Measurements from ENCODE around the gene SIRT5.

The SIRT5 gene

DNA sequence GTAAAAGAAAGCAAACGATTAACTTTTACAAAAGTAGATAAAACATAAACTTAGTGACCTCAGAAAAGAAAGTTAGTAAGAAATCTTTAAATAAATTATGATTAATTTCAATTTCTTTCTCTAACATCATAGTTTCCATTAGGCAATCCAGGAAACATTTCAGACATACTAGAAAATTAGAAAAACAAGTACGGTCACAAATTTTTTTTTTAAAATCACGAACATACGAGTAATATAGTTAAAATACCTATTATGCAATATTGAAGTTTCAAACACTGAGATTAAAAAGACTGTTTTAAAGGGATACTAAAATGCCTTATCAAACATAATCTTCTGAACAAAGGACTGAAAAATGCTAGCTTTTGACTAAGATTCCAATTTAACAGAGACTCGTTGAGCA lies 66.9 kb downstream of the SIRT5 start:
- DNase-seq, result no peak

DNA sequence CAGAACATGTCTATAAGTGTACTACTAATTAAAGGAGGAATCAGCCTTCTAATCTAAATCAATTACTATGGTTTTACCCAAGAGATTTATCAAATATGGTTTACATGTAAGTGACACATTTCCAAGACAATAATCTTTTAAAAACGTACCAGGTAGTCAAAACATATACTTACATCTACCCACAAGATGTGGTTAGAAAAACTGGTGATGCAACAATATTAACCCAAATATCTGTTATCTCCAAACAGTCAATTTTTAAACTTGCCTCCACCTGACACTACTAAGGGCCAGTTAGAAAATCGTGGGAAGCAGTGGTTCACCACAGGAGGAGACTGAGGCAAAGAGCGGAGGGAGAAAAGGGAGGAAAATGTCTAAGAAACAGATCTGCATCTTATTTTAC lies 68.7 kb downstream of the SIRT5 start:
- no peak for DNase-seq

GRCh38 chr6:13648850-13649249 lies 74.4 kb downstream of the SIRT5 start:
- peak; percentile 95 for DNase-seq

- DNase-seq, result no peak
Measured at GRCh38 chr6:13649393-13649792, 75.0 kb downstream of the SIRT5 start.

- no peak for DNase-seq
Measured at GRCh38 chr6:13653296-13653695, 78.9 kb downstream of the SIRT5 start.

DNA sequence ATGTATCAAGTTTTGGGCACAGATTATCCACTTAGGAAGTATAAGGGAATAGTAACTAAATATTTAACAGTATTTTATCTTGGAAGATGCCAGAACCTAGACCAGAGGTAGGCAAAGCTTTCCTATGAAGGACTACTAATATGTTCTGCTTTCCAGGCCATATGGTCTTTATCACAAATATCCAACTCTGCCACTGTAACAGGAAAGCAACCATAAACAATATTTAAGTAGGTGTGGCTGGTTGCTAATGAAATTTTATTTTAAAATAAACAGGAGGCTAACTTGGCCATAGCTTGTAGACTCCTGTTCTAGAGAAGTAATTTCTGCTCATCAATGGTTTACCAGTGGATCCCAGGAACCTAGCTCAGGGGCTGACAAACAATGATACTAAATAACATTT lies 80.1 kb downstream of the SIRT5 start:
- no peak for DNase-seq

GRCh38 chr6:13655700-13656099 lies 81.3 kb downstream of the SIRT5 start:
- no peak for DNase-seq

DNA sequence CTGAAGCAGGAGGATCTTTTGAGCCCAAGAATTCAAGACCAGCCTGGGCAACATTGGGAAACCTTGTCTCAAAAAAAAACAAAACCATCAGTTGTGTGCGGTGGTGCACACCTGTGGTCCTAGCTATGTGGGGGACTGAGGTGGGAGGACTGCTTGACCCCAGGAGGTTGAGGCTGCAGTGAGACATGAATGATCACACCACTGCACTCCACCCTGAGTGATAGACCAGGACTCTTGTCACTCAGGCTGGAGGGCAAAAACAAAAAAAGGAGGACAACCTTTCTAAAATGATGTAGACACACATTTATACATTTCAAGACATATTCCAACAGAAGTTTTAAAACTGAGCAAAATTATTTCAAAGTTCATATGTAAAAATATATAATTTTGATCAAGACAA lies 85.9 kb downstream of the SIRT5 start:
- DNase-seq, result no peak

DNA sequence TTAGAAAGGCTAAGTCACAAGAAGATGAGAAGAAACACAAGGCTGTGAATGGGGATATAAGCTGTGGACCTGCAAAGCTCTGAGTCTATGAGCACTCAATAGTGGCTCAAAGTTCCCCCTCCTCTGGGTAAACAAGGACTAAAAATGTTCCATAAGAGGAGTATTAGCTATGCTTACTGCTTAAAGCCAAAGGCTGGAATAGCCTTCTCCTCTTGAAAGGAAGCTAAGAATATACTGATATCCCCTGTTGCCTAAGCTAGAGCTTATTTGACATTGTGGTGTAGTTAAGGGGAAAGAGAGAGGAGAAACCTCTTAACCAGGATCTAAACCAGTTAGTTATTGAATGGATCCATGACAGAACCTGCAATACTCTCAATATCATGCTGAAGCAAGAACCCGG lies 86.5 kb downstream of the SIRT5 start:
- no peak for DNase-seq

DNA sequence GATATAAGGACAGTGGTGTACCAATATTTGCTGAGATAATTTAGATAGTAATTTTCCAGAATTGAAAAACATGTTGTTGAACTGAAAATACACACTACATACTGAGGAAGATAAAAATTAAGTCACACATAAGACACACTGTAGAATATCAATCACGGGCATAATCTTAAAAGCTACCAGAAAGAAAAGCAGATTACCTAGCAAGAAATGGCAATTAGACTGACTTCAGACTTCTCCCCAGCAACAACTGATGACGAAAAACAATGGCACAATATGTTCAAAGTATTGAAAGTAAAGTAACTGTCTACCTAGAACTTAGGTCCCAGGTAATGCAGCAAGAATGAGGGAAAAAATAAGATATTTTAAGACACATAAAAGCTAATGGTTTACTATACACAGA lies 87.2 kb downstream of the SIRT5 start:
- DNase-seq, result no peak

DNA sequence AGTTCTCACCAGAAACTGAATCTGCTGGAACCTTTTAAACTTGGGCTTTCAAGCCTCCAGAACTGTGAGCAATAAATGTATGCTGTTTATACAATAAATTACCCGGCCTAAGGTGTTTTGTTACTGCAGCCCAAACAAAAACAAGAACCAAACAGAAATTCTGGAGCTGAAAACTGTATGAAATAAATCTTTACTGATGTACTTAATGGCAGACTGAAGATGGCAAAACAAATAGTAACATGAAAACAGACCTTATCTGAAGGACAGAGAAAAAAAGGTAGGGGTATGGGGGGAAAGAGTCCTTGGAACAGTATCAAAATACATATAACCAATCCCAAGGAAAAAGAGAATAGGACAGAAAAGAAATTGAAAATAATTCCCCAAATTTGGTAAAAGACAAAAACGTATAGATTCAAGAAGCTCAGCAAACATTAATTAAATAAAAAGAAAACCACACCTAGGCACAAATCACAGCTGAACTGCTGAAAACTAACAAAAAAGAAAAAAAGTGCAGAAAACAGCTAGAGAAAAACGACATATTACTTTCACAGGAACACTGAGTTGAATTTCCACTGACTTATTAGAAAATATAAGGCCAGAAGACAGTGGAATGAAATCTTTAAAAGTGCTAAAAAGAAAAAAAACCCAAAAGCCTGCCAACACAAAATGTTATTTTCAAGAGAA lies 88.4 kb downstream of the SIRT5 start:
- DNase-seq, result no peak

GRCh38 chr6:13663986-13664385 lies 89.6 kb downstream of the SIRT5 start:
- DNase-seq, result no peak
